Endothelial cell (in vitro differentiated cells): Measurements from ENCODE around the gene GBE1. TPM values are rescaled to one million over a fixed set of nuclear protein-coding genes. Genes with fewer than 3 reads are reported as not detected.

Experiments used
- DNase-seq: peaks from one replicate; pipeline ENCODE4 v3.0.0; 2021; ENCODE audit warnings: low spot score
- H3K27ac Mint-ChIP-seq: one replicate; pipeline ENCODE4 v1.8.0; 2021; ENCODE audit warnings: mixed read lengths, inconsistent platforms; ENCODE audit not compliant: unreplicated experiment
- H3K27me3 Mint-ChIP-seq: one replicate; pipeline ENCODE4 v1.8.0; 2021; ENCODE audit warnings: mild to moderate bottlenecking, moderate library complexity, mixed read lengths, inconsistent platforms; ENCODE audit not compliant: unreplicated experiment
- H3K36me3 Mint-ChIP-seq: one replicate; pipeline ENCODE4 v1.8.0; 2021; ENCODE audit warnings: mild to moderate bottlenecking, low read depth, mixed read lengths, inconsistent platforms; ENCODE audit not compliant: unreplicated experiment
- H3K4me1 Mint-ChIP-seq: one replicate; pipeline ENCODE4 v1.8.0; 2021; ENCODE audit warnings: mild to moderate bottlenecking, mixed read lengths, inconsistent platforms; ENCODE audit not compliant: unreplicated experiment
- H3K4me3 Mint-ChIP-seq: one replicate; pipeline ENCODE4 v1.8.0; 2021; ENCODE audit warnings: mild to moderate bottlenecking, mixed read lengths, inconsistent platforms; ENCODE audit not compliant: unreplicated experiment
- H3K9me3 Mint-ChIP-seq: one replicate; pipeline ENCODE4 v1.8.0; 2021; ENCODE audit warnings: mixed read lengths, inconsistent platforms; ENCODE audit not compliant: unreplicated experiment
- CTCF ChIP-seq: fragments of 200-600 bp; sonication (generic); IDR thresholded peaks from one replicate; pipeline ENCODE4 v1.5.0; 2021; ENCODE audit warnings: antibody characterized with exemption; ENCODE audit not compliant: unreplicated experiment
- total RNA-seq: library from RNA; stranded (reverse); fragmentation: NEBNext Ultra II Directional; extraction: Animal tissue kit (Norgen Biotek cat#: 25700); gene quantifications from one replicate; pipeline ENCODE4 v1.2.1, GENCODE V29; 2021; ENCODE audit not compliant: unreplicated experiment

GBE1 gene
- total RNA-seq, 1 donor from 2014 or later, result 15.6 TPM

GRCh38 chr3:81735334-81735733, 26.1 kb downstream of the GBE1 start:
- no peak overlapping the region for H3K4me3 Mint-ChIP-seq
- H3K27ac Mint-ChIP-seq, result no peak overlapping the region
- no peaks in the 10 kb centered on the region for H3K36me3 Mint-ChIP-seq

GRCh38 chr3:81734742-81735141, 26.7 kb downstream of the GBE1 start:
- Mint-ChIP-seq H3K9me3 (no peaks in the 10 kb centered on the region), H3K27ac (no peak overlapping the region), H3K27me3 (no peaks in the 10 kb centered on the region), H3K4me1 (peaks cover 9% of the 10 kb centered on the region), H3K36me3 (no peaks in the 10 kb centered on the region), H3K4me3 (no peak overlapping the region)
- DNase-seq, result no peak
- TF ChIP-seq CTCF, result no peak

More at GRCh38 chr3:81735334-81735733, 26.1 kb downstream of the GBE1 start:
- Mint-ChIP-seq H3K9me3 (no peaks in the 10 kb centered on the region), H3K27me3 (no peaks in the 10 kb centered on the region), H3K4me1 (peaks cover 9% of the 10 kb centered on the region)
- no peak for DNase-seq
- no peak for TF ChIP-seq CTCF

GRCh38 chr3:81732642-81733041, 28.8 kb downstream of the GBE1 start:
- no peak overlapping the region for H3K4me3 Mint-ChIP-seq
- no peaks in the 10 kb centered on the region for H3K9me3 Mint-ChIP-seq
- peaks cover 9% of the 10 kb centered on the region for H3K4me1 Mint-ChIP-seq
- no peak for DNase-seq
- no peak for TF ChIP-seq CTCF
- H3K27me3 Mint-ChIP-seq, result no peaks in the 10 kb centered on the region
- H3K36me3 Mint-ChIP-seq, result no peaks in the 10 kb centered on the region
- H3K27ac Mint-ChIP-seq, result no peak overlapping the region

GRCh38 chr3:81728766-81729544, 32.5 kb downstream of the GBE1 start:
- Mint-ChIP-seq H3K36me3 (no peaks in the 10 kb centered on the region), H3K27me3 (no peaks in the 10 kb centered on the region), H3K4me3 (no peak overlapping the region), H3K4me1 (peaks cover 12% of the 10 kb centered on the region), H3K27ac (no peak overlapping the region), H3K9me3 (no peaks in the 10 kb centered on the region)
- DNase-seq, result no peak
- TF ChIP-seq CTCF, result no peak

GRCh38 chr3:81726735-81727134, 34.7 kb downstream of the GBE1 start:
- no peak for DNase-seq
- TF ChIP-seq CTCF, result no peak
- Mint-ChIP-seq H3K27ac (no peak overlapping the region), H3K36me3 (no peaks in the 10 kb centered on the region), H3K4me3 (no peak overlapping the region), H3K27me3 (no peaks in the 10 kb centered on the region), H3K4me1 (peaks cover 12% of the 10 kb centered on the region), H3K9me3 (no peaks in the 10 kb centered on the region)
